GM12892 (cell line): ENCODE measurements around the gene ARID1B.

ENCODE experiments used
- DNase-seq: peaks from one replicate; pipeline ENCODE4 v3.0.0; 2011; ENCODE audit not compliant: insufficient read length
- FAIRE-seq: peaks from 2 replicates; lab custom pipeline; 2011; peaks lifted over from hg19 to GRCh38; lab: Jason Lieb, UNC
- POLR2A ChIP-seq: IDR thresholded peaks from 2 replicates; pipeline ENCODE4 v1.6.1; 2011; ENCODE audit warnings: low read depth, low read length, control low read depth
- POLR2AphosphoS5 ChIP-seq: IDR thresholded peaks from 2 replicates; pipeline ENCODE4 v1.6.1; 2011; ENCODE audit warnings: low read depth, low read length, control low read depth
- TAF1 ChIP-seq: IDR thresholded peaks from 2 replicates; pipeline ENCODE4 v1.6.1; 2011; ENCODE audit warnings: low read depth, mild to moderate bottlenecking, control low read depth, low read length, borderline replicate concordance

The ARID1B gene

GRCh38 chr6:157126183-157127098 lies 349.3 kb downstream of the ARID1B start:
- TF ChIP-seq POLR2AphosphoS5 (no peak), POLR2A (no peak), TAF1 (no peak)
- FAIRE-seq (no peak), DNase-seq (no peak)

DNA sequence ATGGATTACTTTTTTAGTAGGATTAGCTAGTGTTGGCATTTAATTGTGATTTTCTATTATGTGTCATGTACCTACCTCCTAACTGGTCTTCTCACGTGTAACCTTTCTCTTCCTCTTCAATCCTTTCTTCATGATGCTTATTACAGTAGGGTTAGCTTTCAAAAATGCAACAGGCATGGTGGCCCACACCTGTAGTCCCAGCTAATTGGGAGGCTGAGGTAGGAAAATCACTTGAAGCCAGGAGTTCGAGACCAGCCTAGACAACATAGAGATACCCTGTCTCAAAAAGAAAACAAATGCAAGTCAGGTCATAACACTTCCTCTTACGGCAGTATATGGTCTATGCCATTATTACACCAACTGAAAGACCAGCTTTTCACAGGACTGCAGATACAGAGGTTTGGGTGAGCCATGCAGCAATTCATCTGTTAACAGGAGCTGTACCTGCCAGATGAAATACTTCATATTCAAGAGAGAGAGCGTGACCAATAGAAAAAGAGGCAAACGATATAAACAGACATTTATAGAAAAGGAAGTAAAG lies 351.1 kb downstream of the ARID1B start:
- DNase-seq: no peak
- no peak for FAIRE-seq
- no peak for TF ChIP-seq TAF1
- TF ChIP-seq POLR2A: no peak
- TF ChIP-seq POLR2AphosphoS5: no peak

- FAIRE-seq (no peak), DNase-seq (no peak)
- TF ChIP-seq POLR2AphosphoS5 (no peak), POLR2A (no peak), TAF1 (no peak)
Observed at GRCh38 chr6:157131250-157131649, 354.1 kb downstream of the ARID1B start.

DNA sequence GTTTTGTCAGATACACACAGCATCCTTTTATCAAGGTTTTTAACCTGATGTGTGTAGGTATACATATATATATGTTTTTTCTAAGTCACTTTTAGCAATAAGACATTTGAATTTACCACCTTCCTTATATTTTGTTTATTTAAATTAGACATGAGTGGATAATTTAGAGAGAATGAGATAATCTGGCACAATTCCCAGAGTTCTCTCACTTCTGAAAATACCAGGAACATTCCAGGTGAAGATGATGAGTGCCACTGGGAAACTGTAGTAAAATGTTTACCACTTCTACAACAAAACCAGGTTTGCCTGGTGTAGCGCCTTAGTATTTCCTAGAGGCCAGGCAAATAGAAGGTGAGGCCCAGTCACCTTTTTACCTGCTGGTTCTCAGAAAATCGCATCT lies 356.7 kb downstream of the ARID1B start:
- TF ChIP-seq TAF1 (no peak), POLR2AphosphoS5 (no peak), POLR2A (no peak)
- DNase-seq (no peak), FAIRE-seq (no peak)

GRCh38 chr6:157134402-157135047 lies 357.3 kb downstream of the ARID1B start:
- DNase-seq: no peak
- TF ChIP-seq POLR2A (no peak), TAF1 (no peak), POLR2AphosphoS5 (no peak)
- FAIRE-seq: no peak

GRCh38 chr6:157135691-157136090 lies 358.5 kb downstream of the ARID1B start:
- FAIRE-seq (no peak), DNase-seq (no peak)
- TF ChIP-seq POLR2AphosphoS5 (no peak), POLR2A (no peak), TAF1 (no peak)

DNA sequence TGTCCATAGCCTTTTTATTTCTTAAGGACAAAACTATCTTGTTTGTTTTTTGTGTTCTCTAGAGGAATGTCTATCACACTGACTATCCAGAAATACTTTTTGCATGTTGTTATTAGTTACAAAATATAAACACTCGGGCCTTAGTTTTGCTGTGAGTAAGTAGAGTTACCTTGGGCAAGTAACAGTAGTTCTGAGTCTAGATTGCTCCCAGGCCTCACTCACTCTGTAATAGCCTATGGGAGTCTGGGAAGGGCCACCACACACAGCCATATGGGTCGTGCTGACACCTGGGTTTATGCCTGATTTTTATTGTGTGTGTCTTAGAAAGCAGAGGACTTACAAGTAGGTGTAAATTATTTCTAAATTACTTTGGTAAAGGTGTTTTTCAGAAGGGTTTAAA lies 360.3 kb downstream of the ARID1B start:
- FAIRE-seq (no peak), DNase-seq (no peak)
- TF ChIP-seq POLR2A (no peak), POLR2AphosphoS5 (no peak), TAF1 (no peak)

DNA sequence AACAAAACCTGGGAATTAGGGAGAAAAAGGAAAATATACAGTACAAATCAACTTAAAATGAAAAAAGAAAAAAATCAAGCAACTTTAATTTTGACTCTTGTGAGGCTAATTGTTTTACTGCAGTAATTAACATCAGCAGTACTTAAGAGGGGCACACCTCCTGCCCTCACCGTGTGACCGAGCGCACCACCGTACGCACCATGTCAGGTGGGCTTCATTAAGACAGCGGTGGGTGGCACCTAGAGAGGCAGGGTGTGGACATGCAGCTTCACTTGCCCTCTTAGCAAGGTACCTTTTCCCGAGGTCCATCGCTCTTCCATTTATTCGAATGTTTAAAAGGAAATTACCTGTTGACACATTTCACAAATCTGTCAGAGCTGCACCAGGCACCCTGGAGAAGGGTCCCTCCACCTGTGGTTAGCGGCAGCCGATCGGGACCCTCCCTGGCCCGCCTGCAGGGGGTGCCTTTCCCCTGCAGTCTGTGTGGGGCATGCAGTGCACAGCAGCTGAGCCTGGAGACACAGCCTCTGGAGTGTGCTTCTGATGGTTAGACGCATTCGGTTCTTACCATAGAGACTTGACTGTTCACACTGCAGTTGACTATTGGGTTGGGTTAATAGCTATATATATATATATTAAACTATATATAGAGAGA lies 362.0 kb downstream of the ARID1B start:
- TF ChIP-seq POLR2A (no peak), TAF1 (no peak), POLR2AphosphoS5 (no peak)
- FAIRE-seq: no peak
- no peak for DNase-seq

DNA sequence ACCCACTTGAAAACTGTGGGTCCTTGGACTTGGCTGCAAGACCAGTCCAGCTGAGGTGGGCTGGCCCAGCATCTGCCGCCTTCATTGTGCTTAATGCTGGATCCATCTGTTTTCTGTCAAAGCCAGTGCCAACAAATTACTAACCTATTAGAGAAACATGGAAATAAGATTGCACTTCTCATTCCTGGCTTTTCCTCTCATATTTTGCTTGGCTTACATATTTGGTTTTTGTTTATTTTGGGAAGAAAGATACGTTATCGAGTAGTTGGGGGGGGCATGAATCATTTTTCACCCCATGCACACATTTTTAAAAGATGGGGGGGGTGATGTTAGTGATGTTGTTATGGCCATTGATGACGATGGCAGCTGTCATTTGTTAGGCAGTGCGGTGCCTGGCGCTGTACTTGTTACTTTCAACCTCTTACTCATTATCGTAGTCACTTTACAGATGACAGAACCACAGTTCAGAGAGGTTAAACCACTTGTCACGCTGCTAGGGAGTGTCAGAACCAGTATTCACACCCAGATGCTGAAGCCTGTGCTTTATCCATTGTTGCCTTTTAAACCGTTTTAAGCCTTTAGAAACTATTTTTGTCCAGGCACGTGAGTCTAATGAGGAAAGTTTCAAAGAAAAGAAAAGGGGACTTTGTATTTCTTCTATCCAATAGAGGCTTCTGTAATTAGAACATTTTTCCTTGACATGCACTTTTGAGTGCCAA lies 366.2 kb downstream of the ARID1B start:
- TF ChIP-seq TAF1: no peak
- TF ChIP-seq POLR2A: no peak
- no peak for TF ChIP-seq POLR2AphosphoS5
- no peak for DNase-seq
- FAIRE-seq: no peak

DNA sequence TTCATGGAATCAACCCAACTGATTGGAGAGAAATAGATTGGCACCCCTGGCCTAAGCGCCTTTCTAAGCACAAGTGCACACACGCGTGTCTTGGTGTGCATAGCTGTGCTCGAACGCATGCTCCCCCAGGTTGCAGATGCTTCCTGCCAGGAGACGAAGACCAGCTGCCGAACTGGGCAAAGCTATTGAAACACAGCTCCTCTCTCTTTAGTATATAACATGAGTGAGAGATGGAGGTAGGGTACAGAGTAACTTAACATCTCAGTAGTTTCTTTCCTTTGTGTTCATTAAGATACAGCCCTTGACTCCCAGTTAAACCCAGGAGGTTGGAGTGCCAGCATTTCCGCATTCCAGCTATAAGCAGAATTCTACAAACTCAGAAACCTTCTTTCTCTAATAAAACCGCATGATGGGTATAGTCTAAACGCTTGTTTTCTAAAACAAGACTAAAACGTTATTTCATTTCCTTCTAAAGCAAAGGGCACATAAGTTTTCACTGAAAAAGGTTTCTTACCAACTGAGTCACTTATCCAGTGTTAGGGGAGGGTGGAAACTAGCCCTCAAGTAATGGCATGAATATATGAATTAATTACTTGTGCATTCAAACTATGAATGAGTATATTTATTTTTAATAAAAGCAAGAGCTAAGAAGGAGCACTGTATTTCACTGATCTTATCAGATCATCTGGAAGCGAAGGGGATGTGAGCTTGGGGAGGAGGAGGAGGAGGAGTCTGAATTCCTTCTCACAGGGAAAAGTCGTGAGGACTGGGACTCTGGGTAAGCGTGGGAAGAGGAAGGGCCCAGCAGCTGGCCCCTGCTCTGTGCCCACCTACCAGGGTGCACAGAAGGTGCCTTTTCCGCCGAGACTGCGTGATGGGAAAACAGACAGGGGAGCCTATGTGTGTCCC lies 367.0 kb downstream of the ARID1B start:
- no peak for FAIRE-seq
- TF ChIP-seq POLR2AphosphoS5 (no peak), TAF1 (no peak), POLR2A (no peak)
- DNase-seq: no peak
